HG03354 (cell line): ENCODE results near the gene MC1R.
"Not testable (repeated sequence)": the region's sequence is repeated elsewhere in the genome, so short reads cannot be mapped to it uniquely, and the experiment has no call there.

ENCODE experiments used
- ATAC-seq: cut with Tn5 transposase; IDR thresholded peaks from one replicate; pipeline ENCODE4 v1.9.1; 2021; ENCODE audit warnings: mild to moderate bottlenecking; ENCODE audit not compliant: unreplicated experiment, poor library complexity, severe bottlenecking

MC1R gene

DNA sequence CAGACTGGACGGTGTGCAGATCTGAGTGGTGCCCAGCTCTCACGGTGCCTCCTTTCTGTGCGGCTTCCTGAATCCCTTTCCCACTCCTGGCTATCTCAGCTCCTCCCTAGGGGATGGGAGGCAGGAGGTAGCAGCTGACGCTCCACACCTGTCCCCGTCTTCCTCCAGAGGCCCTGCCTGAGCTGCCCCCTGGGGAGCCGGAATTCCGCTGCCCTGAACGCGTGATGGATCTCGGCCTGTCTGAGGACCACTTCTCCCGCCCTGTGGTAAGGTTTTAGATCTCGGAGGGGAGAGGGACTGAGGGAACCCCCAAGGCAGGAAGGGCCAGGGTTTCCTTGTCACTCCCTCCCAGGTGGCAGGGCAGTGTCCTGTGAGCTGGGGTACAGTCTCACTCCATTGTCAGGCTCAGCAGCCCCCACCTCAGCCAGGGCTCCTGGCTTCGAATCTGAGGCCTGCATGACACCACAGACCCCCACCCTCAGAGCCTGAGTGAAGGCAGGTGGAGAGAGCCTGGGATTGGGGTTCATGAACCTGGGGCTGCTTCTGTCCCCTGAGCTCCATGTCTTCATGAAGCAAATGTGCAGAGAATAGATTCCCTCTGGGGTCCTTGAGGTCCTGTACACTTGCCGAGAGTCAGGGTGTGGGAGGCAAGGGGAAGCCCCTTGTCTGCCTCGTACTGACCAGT is 36.5 kb downstream of the MC1R start:
- ATAC-seq: no peak

DNA sequence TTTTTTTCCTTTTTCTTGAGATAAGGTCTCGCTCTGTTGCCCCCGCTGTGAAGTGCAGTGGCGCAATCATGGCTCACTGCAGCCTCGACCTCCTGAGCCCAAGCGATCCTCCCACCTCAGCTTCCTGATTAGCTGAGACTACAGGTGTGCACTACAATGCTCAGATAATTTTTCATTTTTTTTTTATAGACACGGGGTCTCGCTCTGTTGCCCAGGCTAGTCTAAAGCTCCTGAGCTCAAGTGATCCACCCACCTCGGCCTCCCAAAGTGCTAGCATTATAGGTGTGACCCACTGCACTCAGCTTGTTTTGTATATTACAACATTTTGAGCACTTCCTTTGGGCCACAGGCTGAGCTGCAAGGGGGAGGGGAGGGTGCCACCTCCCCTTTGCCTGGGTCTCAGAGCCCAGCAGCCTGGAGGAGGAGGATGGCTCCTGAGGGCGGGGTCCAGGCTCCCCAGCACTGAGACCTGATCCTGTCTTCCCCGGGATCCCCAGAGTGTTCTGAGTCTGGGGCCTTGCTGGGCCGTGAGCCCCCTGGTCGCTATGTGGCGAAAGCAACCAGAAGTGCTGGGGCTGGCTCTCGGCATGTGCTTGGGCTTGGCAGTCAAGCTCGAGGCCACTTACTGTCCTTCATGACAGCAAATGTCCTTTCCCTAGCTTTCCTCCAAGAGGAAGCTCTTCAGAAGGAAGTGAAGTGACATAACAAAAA is 38.0 kb downstream of the MC1R start:
- no peak for ATAC-seq

DNA sequence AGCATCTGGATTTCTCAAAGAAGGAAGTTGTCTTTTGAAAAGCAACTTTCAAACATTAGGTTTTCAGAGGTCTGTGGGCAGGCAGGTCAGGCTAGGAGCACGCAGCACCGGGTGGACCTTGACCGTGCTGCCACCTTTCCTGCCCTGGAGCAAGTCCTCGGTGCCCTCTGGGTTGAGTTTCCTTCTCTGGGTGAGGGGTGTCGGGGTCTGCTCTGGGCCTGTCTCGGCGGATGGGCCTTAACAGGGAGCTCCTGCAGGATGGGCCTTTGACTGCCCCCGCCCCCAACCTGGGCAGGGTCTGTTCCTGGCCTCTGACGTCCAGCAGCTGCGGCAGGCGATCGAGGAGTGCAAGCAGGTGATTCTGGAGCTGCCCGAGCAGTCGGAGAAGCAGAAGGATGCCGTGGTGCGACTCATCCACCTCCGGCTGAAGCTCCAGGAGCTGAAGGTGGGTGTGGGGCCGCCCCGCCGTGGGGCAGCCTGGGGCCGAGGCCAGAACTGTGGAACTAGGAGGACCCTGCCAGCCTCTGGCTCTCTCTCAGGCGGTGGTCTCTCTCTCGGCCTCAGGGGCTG is 38.6 kb downstream of the MC1R start:
- ATAC-seq: no peak

- ATAC-seq: no peak
These were observed 39.4 kb downstream of the MC1R start for GRCh38 chr16:89958068-89958467.

DNA sequence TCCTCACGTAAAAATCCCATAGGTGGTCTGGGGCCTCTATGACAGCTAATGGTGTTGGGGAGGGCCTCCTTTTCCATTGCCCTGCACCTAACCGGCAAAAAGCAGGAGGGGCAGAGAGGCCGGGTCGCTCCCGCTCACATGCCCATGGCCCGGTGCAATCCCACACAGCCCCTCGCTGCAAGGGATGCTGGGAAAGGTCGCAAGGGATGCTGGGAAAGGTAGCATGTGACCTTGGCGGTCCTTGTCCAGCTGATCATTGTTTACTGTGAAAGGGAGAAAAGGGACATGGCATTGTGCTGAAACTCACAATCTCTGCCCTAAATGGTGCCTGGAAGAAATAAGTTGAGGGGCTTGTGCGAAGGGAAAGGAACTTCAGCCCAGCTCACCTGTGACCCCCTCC is 39.9 kb downstream of the MC1R start:
- ATAC-seq: no peak

- no peak for ATAC-seq
These were observed 42.3 kb downstream of the MC1R start for GRCh38 chr16:89960966-89961365.

DNA sequence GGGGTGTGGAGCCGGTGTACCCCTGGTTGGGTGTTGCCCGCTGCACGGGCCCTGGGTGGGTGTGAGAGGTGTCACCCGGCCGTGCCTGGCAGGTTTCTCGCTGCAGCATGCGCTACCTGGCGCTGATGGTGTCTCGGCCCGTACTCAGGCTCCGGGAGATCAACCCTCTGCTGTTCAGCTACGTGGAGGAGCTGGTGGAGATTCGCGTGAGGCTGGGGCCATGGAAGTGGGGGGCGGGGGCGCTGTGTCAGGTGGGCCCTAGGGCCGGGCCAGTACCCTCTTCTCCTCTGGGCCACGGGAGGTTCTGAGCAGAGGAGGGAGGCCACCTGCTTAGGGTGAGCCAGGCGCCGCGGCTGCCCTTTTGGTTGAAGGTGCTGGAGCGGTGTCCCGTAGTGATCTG is 43.3 kb downstream of the MC1R start:
- ATAC-seq: no peak

DNA sequence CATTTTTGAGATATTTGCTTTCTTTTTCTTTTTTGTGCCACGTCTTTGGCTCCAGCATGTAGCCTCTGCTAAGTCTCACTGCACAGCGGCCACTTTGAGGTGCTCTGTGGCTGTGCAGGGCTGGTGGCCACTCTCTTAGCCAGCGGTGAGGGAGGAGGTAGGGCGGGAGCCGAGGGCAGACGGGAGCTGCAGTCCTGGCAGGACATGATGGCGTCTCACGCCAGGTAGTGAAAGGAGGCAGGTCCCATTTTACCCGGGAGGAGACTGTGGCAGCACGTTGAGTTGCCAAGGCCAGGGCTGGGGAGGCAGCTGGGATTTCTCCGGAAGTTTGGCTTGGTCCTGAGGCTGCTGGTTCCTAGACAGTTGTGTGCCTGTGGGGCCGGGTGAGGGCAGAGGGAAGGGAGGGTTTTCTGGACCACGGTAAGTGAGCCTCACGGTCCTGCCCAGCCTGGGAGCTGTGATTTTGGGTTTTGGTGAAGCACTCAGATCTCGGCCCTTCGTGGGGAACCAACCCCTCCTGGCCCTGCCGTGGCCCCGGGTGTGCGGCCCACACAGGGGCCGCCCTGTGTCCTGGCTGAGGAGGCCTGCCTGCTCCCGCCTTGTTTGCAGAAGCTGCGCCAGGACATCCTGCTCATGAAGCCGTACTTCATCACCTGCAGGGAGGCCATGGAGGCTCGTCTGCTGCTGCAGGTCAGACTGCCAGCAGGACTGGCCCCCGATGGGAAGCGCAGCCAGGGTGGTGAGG is 44.3 kb downstream of the MC1R start:
- ATAC-seq: no peak

- ATAC-seq: no peak
These were observed 45.5 kb downstream of the MC1R start for GRCh38 chr16:89964201-89964600.

DNA sequence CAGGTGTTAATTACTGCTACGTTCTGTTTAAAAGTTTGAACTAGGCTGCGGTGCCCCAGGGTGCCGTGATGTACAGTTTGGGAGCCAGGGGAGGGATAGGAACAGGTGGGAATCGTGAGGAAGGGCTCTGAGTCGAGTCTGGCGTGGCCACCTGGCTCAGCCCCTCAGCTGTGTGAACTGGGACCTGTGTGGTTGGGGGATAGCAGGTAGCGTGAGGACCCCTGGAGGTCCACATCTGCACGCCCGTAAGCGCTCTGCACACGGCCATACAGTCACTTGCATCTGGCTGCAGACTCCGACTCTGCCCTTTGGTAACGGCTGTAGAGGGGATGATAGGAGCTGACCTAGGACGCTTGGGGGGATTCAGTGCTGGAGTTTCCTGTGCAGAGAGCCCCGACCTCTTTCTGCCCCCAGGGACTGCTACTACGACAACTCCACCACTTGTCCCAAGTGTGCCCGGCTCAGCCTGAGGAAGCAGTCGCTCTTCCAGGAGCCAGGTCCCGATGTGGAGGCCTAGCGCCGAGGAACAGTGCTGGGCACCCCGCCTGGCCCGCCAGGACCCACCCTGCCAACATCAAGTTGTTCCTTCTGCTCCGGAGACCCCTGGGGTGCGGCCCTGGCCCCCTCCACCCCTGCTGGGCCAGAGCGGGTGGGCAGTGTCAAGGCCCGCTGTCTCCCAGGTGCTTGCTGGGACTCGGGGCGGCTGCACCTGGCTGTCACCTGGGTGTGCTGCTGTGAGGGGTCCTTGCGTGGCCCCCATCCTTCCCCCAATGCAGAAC is 47.0 kb downstream of the MC1R start:
- no peak for ATAC-seq

- no peak for ATAC-seq
These were observed 48.1 kb downstream of the MC1R start for GRCh38 chr16:89966756-89967155.

- not testable (repeated sequence) for ATAC-seq
These were observed 48.8 kb downstream of the MC1R start for GRCh38 chr16:89967436-89967835.

DNA sequence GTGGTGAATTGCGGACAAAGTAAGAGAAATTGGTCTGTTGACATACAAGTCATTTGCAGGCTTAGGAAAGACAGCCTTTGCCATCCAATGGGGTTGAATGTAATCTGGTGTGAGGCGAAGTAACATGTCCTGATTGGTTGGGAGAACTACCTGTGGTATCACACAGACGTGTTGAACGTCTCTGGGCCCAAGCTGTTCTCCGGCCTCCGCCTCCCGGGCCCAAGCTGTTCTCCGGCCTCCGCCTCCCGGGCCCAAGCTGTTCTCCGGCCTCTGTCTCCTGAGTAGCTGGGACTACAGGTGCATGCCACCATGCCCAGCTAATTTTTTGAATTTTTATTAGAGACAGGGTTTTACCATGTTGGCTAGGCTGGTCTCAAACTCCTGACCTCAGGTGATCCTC is 49.4 kb downstream of the MC1R start:
- ATAC-seq: not testable (repeated sequence)

GRCh38 chr16:89969741-89970410 is 51.2 kb downstream of the MC1R start:
- no peak for ATAC-seq
